Panc1 (cell line): ENCODE data around the gene MXD4. TPM values are rescaled to one million over a fixed set of nuclear protein-coding genes. Genes with fewer than 3 reads are reported as not detected.

ENCODE experiments used
- ATAC-seq: fragments of 200-7000 bp; cut with Tn5 transposase; 2 replicates; pipeline ENCODE4 v1.9.1; 2020; ENCODE audit warnings: mild to moderate bottlenecking, moderate library complexity
- BruUV-seq: library from RNA; stranded (reverse); fragments of 400-500 nt; replicated peaks from 2 replicates; lab custom pipeline; 2021; lab: Mats Ljungman, UMichigan
- CTCF ChIA-PET: fragments of 300-600 bp; sonication (Branson Sonifier 250); formaldehyde crosslinking; loops from one replicate; lab custom pipeline; 2022; ENCODE audit warnings: antibody characterized with exemption; lab: Charles Lee
- POLR2A ChIA-PET: fragments of 300-600 bp; sonication (Branson Sonifier 250); formaldehyde crosslinking; loops from one replicate; lab custom pipeline; 2022; ENCODE audit warnings: antibody characterized with exemption; lab: Charles Lee
- DNase-seq: peaks from one replicate; pipeline ENCODE4 v3.0.0-alpha.2; 2010; ENCODE audit warnings: low read depth, low spot score
- H3K27ac ChIP-seq: 2 replicates; pipeline ENCODE4 v1.5.1; 2011; ENCODE audit warnings: mild to moderate bottlenecking, low read length, inconsistent platforms
- H3K27me3 ChIP-seq: fragments of 200-500 bp; sonication (Bioruptor generic); 2 replicates; pipeline ENCODE4 v1.6.0; 2014; ENCODE audit warnings: low read length, inconsistent platforms; ENCODE audit not compliant: control insufficient read depth, insufficient read depth
- H3K36me3 ChIP-seq: fragments of 200-500 bp; sonication (Bioruptor generic); 2 replicates; pipeline ENCODE4 v1.5.1; 2014; ENCODE audit warnings: inconsistent platforms, mild to moderate bottlenecking, low read length, moderate library complexity; ENCODE audit not compliant: control insufficient read depth, insufficient read depth
- H3K4me1 ChIP-seq: 2 replicates; pipeline ENCODE4 v1.5.1; 2011; ENCODE audit warnings: inconsistent platforms, mild to moderate bottlenecking, low read length, moderate library complexity; ENCODE audit not compliant: control insufficient read depth, insufficient read depth
- H3K4me3 ChIP-seq, 2 experiments: 2 replicates each; pipeline ENCODE4 v1.5.1; 2011 to 2012; ENCODE audit warnings: low read depth in 2 of 2, low read length in 2 of 2, mild to moderate bottlenecking in 2 of 2, inconsistent platforms in 1 of 2, moderate library complexity in 1 of 2
- H3K9me3 ChIP-seq: fragments of 200-500 bp; sonication (Bioruptor generic); 2 replicates; pipeline ENCODE4 v1.5.1; 2014; ENCODE audit warnings: low read depth, mild to moderate bottlenecking, inconsistent platforms, low read length, moderate library complexity; ENCODE audit not compliant: control insufficient read depth, insufficient read depth
- POLR2AphosphoS5 ChIP-seq: IDR thresholded peaks from 2 replicates; pipeline ENCODE4 v1.6.1; 2012; ENCODE audit warnings: mild to moderate bottlenecking, low read depth, low read length, moderate library complexity
- SIN3A ChIP-seq: IDR thresholded peaks from 2 replicates; pipeline ENCODE4 v1.6.1; 2012; ENCODE audit warnings: low read depth, mild to moderate bottlenecking, low read length, moderate library complexity, borderline replicate concordance; ENCODE audit not compliant: insufficient read depth
- TCF7L2 ChIP-seq: IDR thresholded peaks from 2 replicates; pipeline ENCODE4 v1.6.1; 2011; ENCODE audit warnings: mild to moderate bottlenecking, low read depth, low read length, inconsistent platforms
- in situ Hi-C: cut with HindIII; loops from 2 replicates; pipeline ENCODE4 v1.10.0; 2016; ENCODE audit warnings: low sequenced_read_pairs, low pct_unique_long_range_greater_than_20kb
- intact Hi-C: fragments of 100-400 bp; cut with micrococcal nuclease; formaldehyde crosslinking; loops from one replicate; pipeline ENCODE4 v1.10.0; 2022; ENCODE audit not compliant: unreplicated experiment
- total RNA-seq: library from RNA; stranded (reverse); gene quantifications from one replicate; pipeline ENCODE4 v1.2.1, GENCODE V29; 2021; ENCODE audit not compliant: unreplicated experiment
- TF ChIP-seq, protein P1 (sequence below): fragments of 450-650 bp; IDR thresholded peaks from 2 replicates; pipeline ENCODE4 v1.5.1; 2017; ENCODE audit warnings: mild to moderate bottlenecking
- TF ChIP-seq, protein P2 (sequence below), 2 experiments: IDR thresholded peaks; 2 replicates each; pipeline ENCODE4 v1.6.1; 2011 to 2012; ENCODE audit warnings: low read depth in 2 of 2, control low read depth in 1 of 2, low read length in 1 of 2, mild to moderate bottlenecking in 1 of 2, moderate library complexity in 1 of 2; ENCODE audit not compliant: insufficient read depth in 1 of 2

Gene MXD4
- total RNA-seq, 1 experiment from 2014 or later: 32.7 TPM

DNA sequence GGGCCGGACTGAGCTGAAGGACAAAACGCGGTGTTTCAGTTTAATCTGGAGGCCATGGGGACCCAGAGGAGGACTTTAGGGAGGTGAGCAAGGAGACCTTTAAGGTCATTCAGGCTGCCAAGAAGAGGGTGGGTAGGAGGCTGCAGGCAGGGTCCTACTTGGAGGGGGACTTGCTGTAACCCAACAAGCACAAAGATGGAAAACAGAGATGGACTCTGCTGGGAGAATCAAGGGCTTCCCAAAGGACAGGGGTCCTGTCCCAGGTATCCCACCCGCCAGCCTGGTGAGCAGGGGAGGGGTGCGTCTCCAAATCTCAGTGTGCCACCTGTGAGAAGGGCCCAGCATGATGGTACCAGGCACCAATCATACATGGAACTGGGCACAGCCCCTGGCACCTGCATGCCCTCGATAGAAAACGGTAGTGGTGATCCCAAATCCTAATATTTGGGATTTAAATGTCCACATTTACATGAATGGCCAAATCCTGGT lies 16.1 kb downstream of the MXD4 start:
- no peak for DNase-seq
- ChIA-PET POLR2A (no interaction called here), CTCF (no interaction called here)
- H3K27me3 ChIP-seq: no peaks in the 10 kb centered on the region
- no peak for TF ChIP-seq POLR2AphosphoS5
- TF ChIP-seq TCF7L2: no peak
- TF ChIP-seq, protein P1, sequence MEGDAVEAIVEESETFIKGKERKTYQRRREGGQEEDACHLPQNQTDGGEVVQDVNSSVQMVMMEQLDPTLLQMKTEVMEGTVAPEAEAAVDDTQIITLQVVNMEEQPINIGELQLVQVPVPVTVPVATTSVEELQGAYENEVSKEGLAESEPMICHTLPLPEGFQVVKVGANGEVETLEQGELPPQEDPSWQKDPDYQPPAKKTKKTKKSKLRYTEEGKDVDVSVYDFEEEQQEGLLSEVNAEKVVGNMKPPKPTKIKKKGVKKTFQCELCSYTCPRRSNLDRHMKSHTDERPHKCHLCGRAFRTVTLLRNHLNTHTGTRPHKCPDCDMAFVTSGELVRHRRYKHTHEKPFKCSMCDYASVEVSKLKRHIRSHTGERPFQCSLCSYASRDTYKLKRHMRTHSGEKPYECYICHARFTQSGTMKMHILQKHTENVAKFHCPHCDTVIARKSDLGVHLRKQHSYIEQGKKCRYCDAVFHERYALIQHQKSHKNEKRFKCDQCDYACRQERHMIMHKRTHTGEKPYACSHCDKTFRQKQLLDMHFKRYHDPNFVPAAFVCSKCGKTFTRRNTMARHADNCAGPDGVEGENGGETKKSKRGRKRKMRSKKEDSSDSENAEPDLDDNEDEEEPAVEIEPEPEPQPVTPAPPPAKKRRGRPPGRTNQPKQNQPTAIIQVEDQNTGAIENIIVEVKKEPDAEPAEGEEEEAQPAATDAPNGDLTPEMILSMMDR: no peak
- TF ChIP-seq SIN3A: no peak
- TF ChIP-seq, protein P2, sequence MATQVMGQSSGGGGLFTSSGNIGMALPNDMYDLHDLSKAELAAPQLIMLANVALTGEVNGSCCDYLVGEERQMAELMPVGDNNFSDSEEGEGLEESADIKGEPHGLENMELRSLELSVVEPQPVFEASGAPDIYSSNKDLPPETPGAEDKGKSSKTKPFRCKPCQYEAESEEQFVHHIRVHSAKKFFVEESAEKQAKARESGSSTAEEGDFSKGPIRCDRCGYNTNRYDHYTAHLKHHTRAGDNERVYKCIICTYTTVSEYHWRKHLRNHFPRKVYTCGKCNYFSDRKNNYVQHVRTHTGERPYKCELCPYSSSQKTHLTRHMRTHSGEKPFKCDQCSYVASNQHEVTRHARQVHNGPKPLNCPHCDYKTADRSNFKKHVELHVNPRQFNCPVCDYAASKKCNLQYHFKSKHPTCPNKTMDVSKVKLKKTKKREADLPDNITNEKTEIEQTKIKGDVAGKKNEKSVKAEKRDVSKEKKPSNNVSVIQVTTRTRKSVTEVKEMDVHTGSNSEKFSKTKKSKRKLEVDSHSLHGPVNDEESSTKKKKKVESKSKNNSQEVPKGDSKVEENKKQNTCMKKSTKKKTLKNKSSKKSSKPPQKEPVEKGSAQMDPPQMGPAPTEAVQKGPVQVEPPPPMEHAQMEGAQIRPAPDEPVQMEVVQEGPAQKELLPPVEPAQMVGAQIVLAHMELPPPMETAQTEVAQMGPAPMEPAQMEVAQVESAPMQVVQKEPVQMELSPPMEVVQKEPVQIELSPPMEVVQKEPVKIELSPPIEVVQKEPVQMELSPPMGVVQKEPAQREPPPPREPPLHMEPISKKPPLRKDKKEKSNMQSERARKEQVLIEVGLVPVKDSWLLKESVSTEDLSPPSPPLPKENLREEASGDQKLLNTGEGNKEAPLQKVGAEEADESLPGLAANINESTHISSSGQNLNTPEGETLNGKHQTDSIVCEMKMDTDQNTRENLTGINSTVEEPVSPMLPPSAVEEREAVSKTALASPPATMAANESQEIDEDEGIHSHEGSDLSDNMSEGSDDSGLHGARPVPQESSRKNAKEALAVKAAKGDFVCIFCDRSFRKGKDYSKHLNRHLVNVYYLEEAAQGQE (IDR thresholded peaks at IDR 0.05; ENCODE audit: insufficient read depth in 1 of 2, low read depth in 2 of 2, low read length in 1 of 2): no peak
- peaks cover 6% of the 10 kb centered on the region for H3K4me1 ChIP-seq
- no peaks in the 10 kb centered on the region for H3K9me3 ChIP-seq
- no peak for ATAC-seq
- no peak overlapping the region for H3K4me3 ChIP-seq
- no peak overlapping the region for H3K27ac ChIP-seq
- no TSS peak for BruUV-seq
- in situ Hi-C loops: no loop called here
- no peaks in the 10 kb centered on the region for H3K36me3 ChIP-seq
- intact Hi-C loops: no loop called here

DNA sequence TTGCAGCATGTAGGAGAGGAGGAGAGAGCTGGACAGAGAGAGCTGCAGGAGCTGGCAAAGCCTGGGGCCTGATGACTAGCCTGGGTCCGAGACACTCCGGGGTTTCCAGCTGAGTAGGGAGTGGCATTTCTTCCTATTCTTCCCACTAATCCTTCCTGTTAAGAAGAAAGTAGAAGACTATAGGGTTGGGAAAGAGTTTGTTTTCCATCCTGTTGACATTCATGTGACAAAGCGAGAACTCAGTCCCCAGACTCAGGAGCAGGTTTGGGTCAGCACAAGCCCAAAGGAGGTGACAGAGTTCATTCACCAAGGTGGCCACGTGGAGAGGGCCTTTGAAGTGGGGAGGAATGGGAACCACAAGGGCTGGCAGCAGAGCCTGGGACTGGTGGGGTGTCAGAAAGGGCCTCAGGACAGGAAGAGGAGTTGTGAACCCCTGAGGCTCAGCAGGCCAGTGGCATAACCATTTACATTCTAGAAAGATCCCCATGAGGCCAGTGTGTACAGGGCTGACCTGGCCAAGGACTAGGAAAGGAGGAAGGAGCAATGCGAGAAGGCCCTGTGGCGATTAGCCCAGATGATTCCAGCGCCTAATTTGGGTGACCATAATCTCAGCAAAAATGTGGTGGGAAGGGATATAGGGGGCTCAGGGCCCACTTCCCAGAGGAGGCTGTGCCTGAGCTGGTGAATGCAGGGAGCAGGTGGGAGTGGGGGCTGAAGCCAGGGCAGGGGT lies 16.7 kb downstream of the MXD4 start:
- Histone ChIP-seq H3K27ac (no peak overlapping the region), H3K9me3 (no peaks in the 10 kb centered on the region), H3K36me3 (no peaks in the 10 kb centered on the region), H3K27me3 (no peaks in the 10 kb centered on the region), H3K4me3 (no peak overlapping the region), H3K4me1 (peaks cover 10% of the 10 kb centered on the region)
- DNase-seq: no peak
- CTCF ChIA-PET: no interaction called here
- TF ChIP-seq SIN3A (no peak), TCF7L2 (no peak), POLR2AphosphoS5 (no peak)
- TF ChIP-seq, protein P1: no peak
- TF ChIP-seq, protein P2 (IDR thresholded peaks at IDR 0.05; ENCODE audit: insufficient read depth in 1 of 2, low read depth in 2 of 2, low read length in 1 of 2): no peak
- in situ Hi-C loops (no loop called here), intact Hi-C loops (no loop called here)
- ATAC-seq: no peak
- no TSS peak for BruUV-seq
- POLR2A ChIA-PET: no interaction called here
